SIG-M5 (cell line): ENCODE data around the gene COMMD3.
"Not testable (repeated sequence)": the region's sequence is repeated elsewhere in the genome, so short reads cannot be mapped to it uniquely, and the experiment has no call there.

Source experiments
- DNase-seq: peaks from one replicate; lab custom pipeline; 2025; lab: John Stamatoyannopoulos, UW

The COMMD3 gene

DNA sequence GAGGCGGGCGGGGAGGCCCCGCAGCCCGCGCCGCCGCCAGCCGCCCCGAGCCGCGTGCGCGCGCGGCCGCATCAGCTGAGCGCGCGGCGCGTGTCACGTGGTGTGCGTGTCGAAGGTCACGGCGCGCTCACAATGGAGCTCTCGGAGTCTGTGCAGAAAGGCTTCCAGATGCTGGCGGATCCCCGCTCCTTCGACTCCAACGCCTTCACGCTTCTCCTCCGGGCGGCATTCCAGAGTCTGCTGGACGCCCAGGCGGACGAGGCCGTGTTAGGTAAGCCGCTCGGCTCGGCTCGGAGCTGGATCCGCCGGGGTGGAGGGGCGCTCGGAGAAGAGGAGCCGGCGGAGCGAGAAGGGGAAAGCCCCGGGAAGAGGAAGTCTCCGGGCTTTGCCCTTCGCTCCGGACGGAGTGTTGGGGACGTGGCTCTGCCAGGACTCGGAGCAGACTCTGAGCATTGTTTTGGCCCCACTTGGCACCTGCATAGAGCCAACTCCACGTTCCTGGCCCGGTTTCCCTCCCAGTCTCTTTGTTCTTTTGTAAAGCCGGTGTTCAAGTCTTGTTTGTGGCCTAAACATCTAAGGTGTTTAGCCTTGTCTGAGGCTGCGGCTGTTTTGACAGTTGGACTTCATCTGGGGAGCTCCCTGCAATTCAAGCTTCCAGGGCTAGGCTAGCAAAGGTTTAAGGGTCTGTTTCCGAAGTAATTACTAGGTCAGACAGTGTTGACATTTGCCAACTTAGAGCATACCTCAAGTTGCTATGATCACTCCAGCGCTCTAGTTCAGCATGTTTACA, at the start of gene COMMD3:
COMMD3 (plus strand) TSS at position 103 of the 790 bp plus-strand sequence; CDS start at position 133, 30 bp downstream.
- DNase-seq: no peak

DNA sequence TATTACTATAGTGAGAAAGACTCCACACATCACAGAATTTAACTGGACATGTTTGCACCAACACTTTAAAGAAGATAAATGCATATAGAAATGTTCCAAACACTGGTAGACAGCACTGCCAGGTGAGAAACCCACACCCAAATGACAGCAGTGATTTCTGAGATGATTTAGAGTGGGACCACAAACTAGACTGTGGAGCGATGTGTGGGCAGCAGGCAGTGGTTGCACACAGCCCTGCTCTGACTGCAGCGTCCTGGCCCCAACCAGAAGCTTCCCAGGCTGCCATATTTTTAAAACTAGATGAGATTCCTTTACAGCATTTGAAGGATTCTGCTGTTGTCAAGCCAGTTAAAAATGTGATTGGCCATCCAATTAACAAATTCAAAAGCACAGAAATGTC, 47.7 kb upstream of the COMMD3 start:
- DNase-seq: no peak

DNA sequence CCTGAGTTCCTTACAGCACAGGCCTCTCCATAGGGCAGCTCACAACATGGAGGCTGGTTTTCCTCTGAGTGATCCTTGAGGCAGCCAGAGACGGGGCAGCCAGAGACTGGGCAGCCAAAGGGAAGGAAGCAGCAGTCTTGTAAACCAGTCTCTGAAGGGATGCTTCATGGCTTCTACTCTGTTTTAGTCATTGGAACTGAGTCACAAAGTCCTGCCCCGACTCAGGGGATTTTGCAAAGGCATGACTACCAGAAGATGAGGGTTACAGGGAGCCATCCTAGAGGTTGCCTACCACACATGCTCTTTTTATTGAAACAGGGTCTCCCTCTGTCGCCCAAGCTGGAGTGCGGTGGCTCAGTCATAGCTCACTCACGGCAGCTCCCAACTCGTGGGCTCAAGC, 44.4 kb upstream of the COMMD3 start:
- DNase-seq: no peak

DNA sequence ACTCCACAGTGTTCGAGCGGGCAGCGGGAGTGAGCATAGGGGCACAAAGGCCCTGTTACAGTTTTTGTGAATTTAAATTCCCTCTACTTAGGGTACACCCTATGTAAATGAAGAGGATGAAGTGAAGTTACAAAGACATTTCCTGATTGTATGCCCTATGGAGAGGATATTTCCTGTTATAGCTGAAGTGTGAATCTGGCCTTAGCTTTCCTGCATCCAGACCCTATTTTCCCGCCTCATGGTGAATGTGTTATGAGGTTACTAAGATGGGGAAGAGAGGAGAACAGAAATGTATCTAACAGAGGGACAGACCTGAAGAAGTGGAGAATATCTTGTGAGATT, 37.8 kb upstream of the COMMD3 start:
- no peak for DNase-seq

DNA sequence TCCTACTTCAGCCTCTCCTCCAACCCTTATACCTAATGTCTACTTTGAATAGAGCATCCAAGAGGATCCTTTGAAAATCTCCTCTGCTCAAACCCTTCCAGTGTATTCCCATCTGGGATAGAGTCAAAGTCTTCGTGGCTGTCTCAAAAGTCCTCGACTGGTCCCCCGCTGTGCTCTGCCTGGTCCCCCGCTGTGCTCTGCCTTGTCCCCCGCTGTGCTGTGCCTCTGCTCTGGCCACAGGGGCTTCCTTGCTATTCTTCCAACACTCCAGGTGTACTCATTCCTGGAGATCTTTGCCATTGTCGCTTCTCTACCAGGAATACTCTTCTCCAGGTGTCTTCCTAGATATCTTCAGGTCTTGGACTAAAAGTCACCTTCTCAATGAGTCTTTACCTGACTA, 36.1 kb upstream of the COMMD3 start:
- no peak for DNase-seq

DNA sequence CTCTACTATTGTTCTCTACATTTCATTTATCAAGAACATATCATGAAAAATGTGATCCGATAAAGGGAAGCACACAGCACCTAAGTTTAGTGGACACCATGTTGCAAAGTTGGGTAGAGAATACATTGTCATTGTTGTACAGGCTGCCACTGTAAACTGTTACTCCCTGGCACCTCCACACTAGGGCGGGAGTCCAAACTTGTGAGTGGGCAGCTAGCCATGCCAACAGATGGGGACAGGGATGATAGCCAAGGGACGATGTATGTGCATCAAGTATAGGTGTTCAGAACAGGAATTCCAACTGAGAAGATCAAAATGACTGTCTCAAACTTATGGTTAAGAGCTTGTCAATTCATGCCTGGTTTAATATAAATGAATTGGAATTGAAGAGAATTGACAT, 31.1 kb upstream of the COMMD3 start:
- no peak for DNase-seq

DNA sequence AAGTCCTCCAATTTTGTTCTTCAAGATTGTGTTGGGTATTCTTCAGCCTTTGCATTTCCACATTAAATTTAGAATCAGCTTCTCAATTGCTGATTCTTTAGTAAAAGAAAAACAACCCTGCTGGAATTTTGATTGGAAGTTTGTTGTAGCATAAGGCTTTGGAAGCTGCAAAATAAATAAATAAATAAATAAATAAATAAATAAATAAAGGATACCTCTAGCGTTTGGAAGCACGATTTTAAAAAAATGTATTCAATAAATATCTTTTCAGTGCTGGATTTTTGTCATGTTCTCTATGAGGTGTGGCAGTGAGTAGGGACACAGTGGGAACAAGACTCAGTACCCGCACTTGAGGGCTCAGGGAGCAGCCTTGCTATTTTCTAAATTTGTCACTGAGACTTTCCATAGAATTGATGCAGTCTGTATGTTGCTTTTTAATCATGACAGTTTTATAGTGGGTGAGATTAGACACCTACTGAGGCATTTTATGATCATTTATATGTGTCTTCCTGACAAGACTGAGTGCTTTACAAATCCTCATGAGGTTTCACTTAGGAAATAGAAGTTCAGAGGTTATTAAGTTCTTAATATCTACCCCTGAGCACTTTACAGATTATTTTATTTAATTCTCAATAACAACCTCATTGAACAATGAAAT, 22.3 kb upstream of the COMMD3 start:
- DNase-seq: no peak

DNA sequence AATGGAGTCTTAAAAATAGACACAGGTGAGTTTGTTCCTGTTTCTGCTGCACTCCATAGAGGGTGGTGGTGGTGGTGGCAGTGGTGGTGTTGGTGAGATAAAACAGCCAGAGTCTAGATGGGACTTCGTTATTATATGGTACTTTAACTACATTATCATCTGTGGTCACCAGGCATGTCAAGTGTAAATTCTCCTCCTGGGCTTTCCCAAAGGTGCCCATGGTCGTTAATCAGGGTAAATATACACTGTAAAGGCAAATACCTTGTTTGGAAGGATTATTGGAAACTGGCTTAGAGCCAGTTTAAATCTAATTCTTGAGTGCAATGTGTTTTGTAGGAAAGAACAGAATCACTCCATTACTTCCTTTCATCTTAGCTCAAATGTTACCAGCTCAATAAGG, 21.5 kb upstream of the COMMD3 start:
- DNase-seq: no peak

DNA sequence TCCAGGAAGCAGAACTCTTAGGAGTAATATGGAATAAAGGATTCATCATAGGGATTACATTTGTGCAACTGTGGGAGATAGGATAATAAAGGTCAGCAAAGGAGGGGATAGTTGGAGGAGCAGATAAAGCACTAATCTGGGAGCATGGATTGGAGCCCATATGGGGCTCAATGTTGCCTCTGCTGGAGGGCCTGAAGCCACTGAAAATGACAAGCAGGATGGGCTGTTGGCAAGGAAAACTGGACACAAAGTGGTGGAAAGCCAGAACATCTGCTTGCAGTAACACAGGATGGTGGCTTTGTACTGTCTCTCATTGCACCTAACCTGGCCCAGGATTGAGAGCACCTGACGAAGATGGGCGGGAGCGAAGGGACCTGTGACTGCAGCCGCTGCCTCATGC, 15.0 kb upstream of the COMMD3 start:
- DNase-seq: no peak

DNA sequence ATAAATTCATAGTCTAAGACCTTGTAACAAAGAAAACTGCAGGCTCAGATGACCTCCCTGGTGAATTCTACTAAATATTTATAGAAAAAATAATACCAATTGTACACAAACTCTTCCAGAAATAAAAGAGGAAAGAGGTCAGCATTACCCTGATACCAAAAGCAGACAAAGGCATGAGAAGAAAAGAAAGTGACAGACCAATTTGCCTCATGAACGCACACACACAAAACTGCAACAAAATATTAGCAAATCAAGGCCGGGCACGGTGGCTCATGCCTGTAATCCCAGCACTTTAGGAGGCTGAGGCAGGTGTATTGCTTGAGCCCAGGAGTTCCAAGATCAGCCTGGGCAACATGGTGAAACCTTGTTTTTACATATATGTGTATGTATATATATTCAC, 12.7 kb upstream of the COMMD3 start:
- DNase-seq: no peak

DNA sequence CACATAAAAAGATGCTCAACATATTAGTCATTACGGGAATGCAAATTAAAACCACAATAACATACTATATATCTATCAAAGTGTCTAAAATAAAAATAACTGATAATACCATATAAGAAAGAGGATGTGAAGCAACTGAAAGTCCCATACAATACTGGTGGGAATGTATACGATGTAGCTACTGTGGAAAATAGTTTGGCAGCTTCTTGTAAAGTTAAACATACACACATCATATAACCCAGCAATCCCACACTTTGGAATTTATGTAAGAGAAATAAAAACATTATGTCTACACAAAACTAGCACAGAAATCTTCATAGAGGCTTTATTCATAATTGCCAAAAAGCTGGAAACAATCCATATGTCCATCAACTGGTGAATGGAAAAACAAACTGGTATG, 10.5 kb upstream of the COMMD3 start:
- no peak for DNase-seq

DNA sequence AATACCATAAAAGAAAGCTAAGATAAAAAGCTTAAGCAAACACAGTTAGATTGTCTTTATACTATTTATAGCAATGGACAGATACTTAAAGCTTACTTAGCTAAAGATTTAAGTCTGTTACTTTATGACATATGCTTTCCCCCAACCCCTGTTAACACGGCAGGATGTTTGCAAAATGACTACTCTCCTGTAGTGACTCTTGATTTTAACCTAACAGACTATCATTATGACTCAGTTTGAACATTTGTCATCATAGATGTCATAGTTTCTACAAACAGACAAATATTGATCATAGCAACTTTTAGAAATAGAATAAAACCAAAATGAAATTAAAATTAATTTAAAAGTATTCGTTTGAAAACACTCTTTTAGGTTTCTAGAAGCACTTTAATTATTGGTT, 7.8 kb upstream of the COMMD3 start:
- no peak for DNase-seq

DNA sequence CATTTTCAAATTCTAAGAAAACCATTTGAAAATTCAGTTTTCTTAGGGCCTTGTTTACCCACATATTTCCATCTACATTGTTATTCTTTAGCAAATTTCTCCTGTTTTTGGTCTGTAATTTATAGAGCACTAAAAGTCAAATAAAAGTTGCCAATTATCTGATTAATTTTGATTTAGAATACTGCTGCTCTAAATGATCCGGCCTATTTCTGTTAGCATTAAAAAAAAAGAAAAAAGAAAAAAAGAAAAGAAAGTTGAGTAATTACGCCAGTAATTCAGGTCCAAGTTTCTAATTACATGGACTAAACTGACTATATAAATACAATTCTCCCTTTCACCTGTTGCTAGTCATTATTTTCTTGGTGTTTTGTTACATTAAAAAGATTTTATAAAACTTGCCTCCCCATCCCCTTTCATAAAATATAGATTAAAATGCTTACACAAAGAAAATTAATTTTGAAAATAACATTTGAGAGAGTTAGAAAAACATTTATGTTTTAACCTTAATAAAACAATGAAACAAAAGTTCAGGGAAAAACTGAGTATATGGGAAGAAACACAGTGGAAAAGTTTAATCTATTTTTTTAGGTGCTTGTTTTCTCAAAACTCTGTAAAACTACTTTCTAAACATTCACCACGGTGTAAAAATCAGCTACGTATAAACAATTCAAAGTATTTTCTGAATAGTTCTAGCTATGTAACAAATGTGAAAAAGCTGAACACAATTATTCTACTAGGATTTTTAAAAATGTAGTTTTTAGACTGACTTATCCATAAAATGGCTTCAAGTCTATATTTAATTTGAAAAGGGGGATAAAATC, 6.8 kb upstream of the COMMD3 start:
- no peak for DNase-seq

DNA sequence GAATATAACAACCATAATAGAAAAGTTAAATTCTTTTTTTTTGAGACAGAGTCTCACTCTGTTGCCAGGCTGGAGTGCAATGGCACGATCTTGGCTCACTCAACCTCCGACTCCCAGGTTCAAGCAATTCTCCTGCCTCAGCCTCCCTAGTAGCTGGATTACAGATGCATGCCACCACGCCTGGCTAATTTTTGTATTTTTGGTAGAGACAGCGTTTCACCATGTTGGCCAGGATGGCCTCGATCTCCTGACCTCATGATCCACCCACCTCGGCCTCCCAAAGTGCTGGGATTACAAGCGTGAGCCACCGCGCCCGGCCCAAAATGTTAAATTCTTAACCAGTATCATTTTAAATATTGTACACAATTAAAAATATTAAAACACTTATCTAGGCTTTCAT, 6.2 kb upstream of the COMMD3 start:
- DNase-seq: not testable (repeated sequence)

DNA sequence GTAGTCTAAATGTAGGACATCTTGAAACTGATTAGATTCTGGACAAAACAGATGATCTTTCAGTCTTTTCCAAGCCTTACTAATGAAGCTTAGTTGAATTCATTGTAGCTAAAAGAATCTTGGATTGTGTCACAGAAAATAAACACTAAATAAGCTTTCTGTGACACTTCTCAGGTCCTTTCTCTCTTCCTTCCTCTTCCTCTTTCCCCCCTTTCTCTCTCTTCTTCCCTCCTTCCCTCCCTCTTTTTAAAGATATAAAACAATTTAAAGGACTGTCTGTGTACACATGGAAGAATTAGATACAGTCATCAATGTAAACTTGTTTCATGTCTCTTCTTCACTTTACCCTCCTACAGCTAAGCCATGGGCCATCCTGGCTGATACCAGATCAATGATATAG, 5.3 kb upstream of the COMMD3 start:
- no peak for DNase-seq

DNA sequence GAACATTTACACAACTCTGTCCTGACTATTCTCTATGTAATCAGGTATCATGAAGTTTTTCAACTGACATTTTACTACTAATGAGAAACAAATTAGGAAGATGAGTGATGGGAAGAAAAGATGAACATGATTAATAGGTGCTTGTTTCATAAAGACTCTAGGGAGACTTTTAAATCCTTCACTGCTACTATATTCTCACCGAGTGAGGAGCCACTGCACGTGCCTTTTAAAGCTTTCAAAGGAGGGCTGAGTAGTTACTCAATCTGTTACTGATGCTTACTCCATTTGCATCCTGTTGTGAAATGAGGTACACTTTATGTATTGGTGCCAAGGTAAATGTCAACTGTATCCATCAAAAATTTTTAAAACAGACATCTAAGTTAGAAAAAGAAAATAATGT, 1.3 kb upstream of the COMMD3 start:
- no peak for DNase-seq

DNA sequence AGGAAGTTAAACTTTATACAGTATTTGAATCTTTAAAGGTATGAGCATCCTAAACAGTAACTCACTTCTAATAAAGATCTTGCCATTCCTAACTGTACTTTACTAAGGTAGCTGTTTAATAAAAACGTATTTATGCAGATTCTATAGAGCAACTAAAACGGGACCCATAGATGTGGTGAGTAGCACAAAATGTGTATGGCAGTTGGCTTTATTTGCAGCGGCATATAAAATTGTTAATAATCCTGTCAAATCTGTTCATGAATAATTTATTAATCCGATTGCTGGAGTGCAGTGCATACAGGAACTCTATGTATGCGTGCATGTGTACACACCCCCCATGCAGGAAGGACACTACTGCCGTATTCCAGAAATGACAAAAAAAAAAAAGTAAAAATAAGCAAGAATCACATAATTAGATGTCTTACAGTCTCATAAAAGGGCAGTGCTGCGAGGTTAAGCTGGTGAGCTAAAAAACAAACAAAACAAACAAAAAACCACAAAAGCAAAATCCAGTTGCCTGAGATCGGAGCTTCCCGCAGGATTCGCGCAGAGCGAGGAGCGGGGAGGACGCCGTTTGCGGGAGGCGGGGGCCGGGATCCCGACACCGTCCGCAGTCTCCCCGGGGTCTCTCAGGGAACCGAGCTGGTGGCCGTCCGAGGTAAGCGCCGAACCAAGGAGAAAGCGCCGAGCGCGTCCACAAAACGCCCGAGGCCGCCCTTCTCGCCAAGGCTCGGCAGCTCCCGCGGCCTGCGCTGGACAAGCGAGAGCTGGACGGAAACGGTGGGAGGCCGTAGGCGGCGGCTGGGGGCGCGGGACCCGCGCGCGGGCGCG, 518 bp upstream of the COMMD3 start:
- DNase-seq: no peak

DNA sequence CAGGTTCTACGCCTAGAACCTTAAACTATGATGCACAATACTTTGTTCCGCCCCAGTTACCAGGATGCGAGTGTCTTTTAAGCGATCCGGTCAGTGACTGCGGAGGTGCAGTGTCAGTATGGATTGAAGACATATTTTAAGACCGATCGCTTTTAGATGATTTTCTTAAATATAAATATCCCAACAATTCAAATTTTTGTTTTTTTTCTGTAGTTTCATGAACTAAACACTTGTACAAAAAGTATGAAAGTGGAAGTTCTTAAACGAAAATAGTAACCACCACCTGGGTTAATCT, 835 bp downstream of the COMMD3 start:
- DNase-seq: no peak

DNA sequence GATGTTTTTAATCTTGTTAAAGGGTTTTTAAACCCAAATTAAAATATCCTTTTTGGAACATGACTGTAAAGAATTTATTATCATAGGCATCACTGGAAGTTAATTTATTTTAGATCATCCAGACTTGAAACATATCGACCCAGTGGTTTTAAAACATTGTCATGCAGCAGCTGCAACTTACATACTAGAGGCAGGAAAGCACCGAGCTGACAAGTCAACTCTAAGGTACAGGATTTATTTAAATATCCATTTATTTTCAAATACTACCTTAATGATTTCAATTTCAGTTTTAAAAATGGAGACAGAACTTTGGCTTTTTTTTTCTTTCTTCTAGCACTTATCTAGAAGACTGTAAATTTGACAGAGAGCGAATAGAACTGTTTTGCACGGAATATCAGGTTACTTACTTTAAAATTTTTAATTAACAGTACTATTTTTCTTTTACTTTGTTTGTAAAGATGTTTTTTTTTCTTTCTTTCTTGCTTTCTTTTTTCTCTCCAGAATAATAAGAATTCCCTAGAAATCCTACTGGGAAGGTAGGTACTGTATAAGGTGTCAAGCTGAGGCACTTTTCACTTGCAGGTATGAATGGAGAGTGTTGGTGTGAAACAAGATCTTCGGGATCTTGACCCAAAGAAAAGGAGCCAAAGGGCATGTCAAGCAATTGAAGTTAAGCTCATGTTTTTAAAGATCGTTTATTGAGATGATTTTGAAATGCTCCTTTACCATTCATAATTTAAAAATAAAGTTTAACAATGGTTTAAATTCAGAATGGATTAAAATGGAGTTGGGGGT, 1.8 kb downstream of the COMMD3 start:
- no peak for DNase-seq

DNA sequence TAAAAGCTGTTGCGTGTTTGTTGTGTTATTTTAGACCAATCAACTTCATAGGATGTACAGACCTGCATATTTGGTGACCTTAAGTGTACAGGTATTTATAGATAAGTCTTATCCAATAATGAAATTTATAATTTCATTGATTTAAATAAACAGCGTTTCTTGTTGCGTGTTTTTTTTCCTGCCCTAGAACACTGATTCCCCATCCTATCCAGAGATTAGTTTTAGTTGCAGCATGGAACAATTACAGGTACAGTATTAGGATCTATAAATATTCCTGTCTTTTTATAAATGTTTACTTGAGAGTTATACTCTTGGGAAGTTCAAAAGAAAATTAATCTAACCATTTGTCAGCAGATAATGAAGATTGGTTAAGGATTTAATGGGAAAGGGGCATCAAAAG, 2.6 kb downstream of the COMMD3 start:
- DNase-seq: no peak

DNA sequence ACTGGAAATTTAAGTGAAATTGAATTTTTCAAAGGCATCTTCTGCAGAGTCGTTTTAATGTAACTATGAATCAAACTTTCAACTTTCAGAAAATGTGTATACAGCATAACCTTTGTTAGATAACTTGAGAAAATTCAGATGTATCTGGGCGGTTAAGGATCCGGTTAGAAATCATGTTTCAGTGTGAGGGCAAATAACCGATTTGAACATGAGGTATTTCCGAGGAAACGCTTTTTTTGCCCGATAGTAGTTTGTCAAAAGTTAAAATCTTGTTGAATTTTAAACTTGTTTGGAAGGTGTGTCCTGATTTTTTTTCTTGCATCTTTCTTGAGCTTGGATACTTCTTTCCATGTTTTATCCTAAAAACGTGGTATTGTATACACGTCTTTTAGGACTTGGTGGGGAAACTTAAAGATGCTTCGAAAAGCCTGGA, 3.4 kb downstream of the COMMD3 start:
- DNase-seq: no peak
